Measurements from ENCODE around the gene CRTC1. TPM values are rescaled to one million over a fixed set of nuclear protein-coding genes. Genes with fewer than 3 reads are reported as not detected.

Gene CRTC1
- polyA plus RNA-seq, 2 of the 4 experiments (the other 2 are of a cell fraction), result 0.87 to 4.0 TPM

GRCh38 chr19:18738961-18739690, 55.6 kb downstream of the CRTC1 start:
- POLR2A ChIA-PET, result no interaction called here
- 93% methylated on average over 12 of the region's 20 CpGs for WGBS (ENCODE audit: missing lambda C conversion rate)
- Histone ChIP-seq H3K4me1 (peaks cover 9% of the 10 kb centered on the region; the same call in 1 of the 3 replicates), H3K27ac (no peak overlapping the region), H3K4me2 (no peak overlapping the region), H3K4me3 (no peak overlapping the region), H3K9me3 (no peaks in the 10 kb centered on the region)
- CTCF ChIA-PET, result interaction anchor here (0.5 to 1.4 kb wide), 4 partner anchors 13 to 149 kb away, joined by 3 read pairs; no protein-coding TSS in a partner anchor
- DNase-seq (ENCODE audit: low read depth in 1 of 2, low spot score in 1 of 2), result no peak
- TF ChIP-seq JUNB (IDR thresholded peaks at IDR 0.05) (no peak), ZSCAN20 (CRISPR knock-in tag; IDR thresholded peaks at IDR 0.05) (no peak), ATOH8 (CRISPR knock-in tag; IDR thresholded peaks at IDR 0.05; ENCODE audit: low read depth) (no peak), CHD2 (IDR thresholded peaks at IDR 0.05; ENCODE audit: low read length, partially characterized antibody) (no peak), CHD4 (IDR thresholded peaks at IDR 0.05; ENCODE audit: borderline replicate concordance) (no peak), BHLHE40 (IDR thresholded peaks at IDR 0.05; ENCODE audit: low read depth, low read length) (no peak), ESRRA (IDR thresholded peaks at IDR 0.05; ENCODE audit: borderline replicate concordance, low read length) (no peak), ELK1 (IDR thresholded peaks at IDR 0.05; ENCODE audit: low read depth, low read length) (no peak), RFX5 (IDR thresholded peaks at IDR 0.05) (no peak), TP53 (CRISPR knock-in tag; IDR thresholded peaks at IDR 0.05) (no peak), JUN (IDR thresholded peaks at IDR 0.05) (no peak)
- no peak for ATAC-seq
- FAIRE-seq, result no peak

- CTCF ChIA-PET, result interaction anchor here (0.6 to 1.5 kb wide), 2 partner anchors 21 to 26 kb away, joined by 3 to 4 read pairs; no protein-coding TSS in a partner anchor
- TF ChIP-seq HOXA7 (CRISPR knock-in tag; IDR thresholded peaks at IDR 0.05), result no peak
- ATAC-seq (peak in 1 of 2 experiments; percentile 23; a peak in 2 of 6 replicates), FAIRE-seq (no peak), DNase-seq (ENCODE audit: low read depth in 1 of 2, low spot score in 1 of 2) (no peak)
- WGBS (ENCODE audit: missing lambda C conversion rate), result 76% methylated on average over 11 of the region's 27 CpGs
- Histone ChIP-seq H3K27ac (no peak overlapping the region), H3K4me1 (peaks cover 9% of the 10 kb centered on the region; the same call in 1 of the 3 replicates), H3K4me3 (no peak overlapping the region), H3K4me2 (no peak overlapping the region), H3K9me3 (no peaks in the 10 kb centered on the region)
- POLR2A ChIA-PET, result no interaction called here
Observed at GRCh38 chr19:18741124-18742121, 57.9 kb downstream of the CRTC1 start.

- no peak for DNase-seq (ENCODE audit: low read depth in 1 of 2, low spot score in 1 of 2)
- H3K27ac ChIP-seq, result no peak overlapping the region
- 94% methylated on average over 6 of the region's 14 CpGs for WGBS (ENCODE audit: missing lambda C conversion rate)
- no peak overlapping the region for H3K4me3 ChIP-seq
- no peak for FAIRE-seq
- no peaks in the 10 kb centered on the region for H3K9me3 ChIP-seq
- no peak for ATAC-seq
- ChIA-PET CTCF (interaction anchor here (0.6 kb wide), 1 partner anchor 20 kb away, joined by 3 read pairs; no protein-coding TSS in a partner anchor), POLR2A (no interaction called here)
- peaks cover 9% of the 10 kb centered on the region; the same call in 1 of the 3 replicates for H3K4me1 ChIP-seq
- H3K4me2 ChIP-seq, result no peak overlapping the region
- TF ChIP-seq ATOH8 (CRISPR knock-in tag; IDR thresholded peaks at IDR 0.05; ENCODE audit: low read depth) (no peak), REST (IDR thresholded peaks at IDR 0.05) (no peak), FOXS1 (CRISPR knock-in tag; IDR thresholded peaks at IDR 0.05) (no peak), HOXB13 (CRISPR knock-in tag; IDR thresholded peaks at IDR 0.05; ENCODE audit: low read depth) (no peak), FOSL2 (IDR thresholded peaks at IDR 0.05) (no peak), FOSL2 (CRISPR knock-in tag; IDR thresholded peaks at IDR 0.05) (no peak), NPAS2 (CRISPR knock-in tag; IDR thresholded peaks at IDR 0.05; ENCODE audit: borderline replicate concordance) (no peak), ESRRA (IDR thresholded peaks at IDR 0.05; ENCODE audit: borderline replicate concordance, low read length) (no peak), POLR2AphosphoS2 (conservative IDR thresholded peaks at IDR 0.05; ENCODE audit: low read length) (no peak), RAD21 (conservative IDR thresholded peaks at IDR 0.05 in 1 of 2, IDR thresholded peaks at IDR 0.05 in 1 of 2) (no peak), MAZ (IDR thresholded peaks at IDR 0.05; ENCODE audit: borderline replicate concordance, low read depth, low read length) (no peak), NFE2L2 (conservative IDR thresholded peaks at IDR 0.05; ENCODE audit: low read length) (no peak), HOXB5 (CRISPR knock-in tag; IDR thresholded peaks at IDR 0.05) (no peak), FOSB (CRISPR knock-in tag; IDR thresholded peaks at IDR 0.05) (no peak), CBX8 (IDR thresholded peaks at IDR 0.05) (no peak)
Observed at GRCh38 chr19:18742324-18742723, 58.8 kb downstream of the CRTC1 start.

All from A549 (cell line).